ENCODE results near the gene FASTK. TPM values are rescaled to one million over a fixed set of nuclear protein-coding genes. Genes with fewer than 3 reads are reported as not detected.

The FASTK gene
- total and polyA plus RNA-seq, 3 donors from 2014 or later = 60.3 to 124 (median 114) TPM

GRCh38 chr7:151075662-151075971, 5.0 kb downstream of the FASTK start:
- H3K27me3 ChIP-seq = no peaks in the 10 kb centered on the region
- TF ChIP-seq, protein P1, sequence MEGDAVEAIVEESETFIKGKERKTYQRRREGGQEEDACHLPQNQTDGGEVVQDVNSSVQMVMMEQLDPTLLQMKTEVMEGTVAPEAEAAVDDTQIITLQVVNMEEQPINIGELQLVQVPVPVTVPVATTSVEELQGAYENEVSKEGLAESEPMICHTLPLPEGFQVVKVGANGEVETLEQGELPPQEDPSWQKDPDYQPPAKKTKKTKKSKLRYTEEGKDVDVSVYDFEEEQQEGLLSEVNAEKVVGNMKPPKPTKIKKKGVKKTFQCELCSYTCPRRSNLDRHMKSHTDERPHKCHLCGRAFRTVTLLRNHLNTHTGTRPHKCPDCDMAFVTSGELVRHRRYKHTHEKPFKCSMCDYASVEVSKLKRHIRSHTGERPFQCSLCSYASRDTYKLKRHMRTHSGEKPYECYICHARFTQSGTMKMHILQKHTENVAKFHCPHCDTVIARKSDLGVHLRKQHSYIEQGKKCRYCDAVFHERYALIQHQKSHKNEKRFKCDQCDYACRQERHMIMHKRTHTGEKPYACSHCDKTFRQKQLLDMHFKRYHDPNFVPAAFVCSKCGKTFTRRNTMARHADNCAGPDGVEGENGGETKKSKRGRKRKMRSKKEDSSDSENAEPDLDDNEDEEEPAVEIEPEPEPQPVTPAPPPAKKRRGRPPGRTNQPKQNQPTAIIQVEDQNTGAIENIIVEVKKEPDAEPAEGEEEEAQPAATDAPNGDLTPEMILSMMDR (IDR thresholded peaks at IDR 0.05) = no peak
- no peak for TF ChIP-seq POLR2A (IDR thresholded peaks at IDR 0.05)
- H3K36me3 ChIP-seq (ENCODE audit: low read depth, missing control alignments) = no peaks in the 10 kb centered on the region
- H3K27ac ChIP-seq = no peak overlapping the region
- intact Hi-C loops (cut with DNase I; ENCODE audit: low total_unique reads) = no loop called here
- DNase-seq = no peak
- 84 to 94% methylated on average over 6 to 7 of the region's 7 CpGs for WGBS, 2 donors
- H3K4me3 ChIP-seq = no peak overlapping the region
- no peaks in the 10 kb centered on the region for H3K9me3 ChIP-seq
- peaks cover 22% of the 10 kb centered on the region for H3K4me1 ChIP-seq

DNA sequence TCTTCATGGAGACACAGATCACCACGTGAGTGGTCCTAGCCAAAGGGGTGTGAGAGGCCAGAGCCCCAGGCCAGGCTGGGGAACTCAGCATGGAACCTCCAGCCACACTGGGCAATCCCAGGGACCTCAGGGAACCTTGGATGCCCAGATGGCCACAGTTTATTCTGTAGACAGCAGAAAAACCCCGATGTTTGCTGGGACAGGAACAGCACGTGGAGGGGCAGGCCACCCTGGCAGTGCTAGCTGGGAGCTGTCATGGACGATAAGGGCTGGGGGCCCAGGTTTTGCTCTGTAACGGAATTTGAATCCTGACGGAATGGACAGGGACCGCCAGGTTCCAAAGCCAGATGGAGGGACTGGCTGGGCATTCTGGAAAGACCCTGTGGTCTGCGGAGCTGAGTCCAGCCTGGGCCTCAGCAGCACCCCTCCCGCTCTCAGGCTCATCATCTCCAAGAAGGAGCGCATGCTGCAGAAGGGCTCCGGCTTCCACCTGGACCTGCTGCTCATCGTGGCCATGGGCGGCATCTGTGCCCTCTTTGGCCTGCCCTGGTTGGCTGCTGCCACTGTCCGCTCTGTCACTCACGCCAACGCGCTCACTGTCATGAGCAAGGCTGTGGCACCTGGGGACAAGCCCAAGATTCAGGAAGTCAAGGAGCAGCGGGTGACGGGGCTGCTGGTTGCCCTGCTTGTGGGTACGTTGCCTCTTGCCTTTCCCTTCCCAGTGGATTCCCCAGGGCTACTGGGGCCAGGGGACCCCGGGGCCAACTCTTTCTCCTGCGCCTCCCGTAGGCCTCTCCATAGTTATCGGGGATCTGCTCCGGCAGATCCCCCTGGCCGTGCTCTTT, 5.6 kb downstream of the FASTK start:
- H3K36me3 ChIP-seq (ENCODE audit: low read depth, missing control alignments) = no peaks in the 10 kb centered on the region
- no peaks in the 10 kb centered on the region for H3K27me3 ChIP-seq
- intact Hi-C loops (cut with DNase I; ENCODE audit: low total_unique reads) = no loop called here
- WGBS, 2 donors = 93% methylated on average over 13 to 26 of the region's 26 CpGs
- no peak overlapping the region for H3K4me3 ChIP-seq
- no peaks in the 10 kb centered on the region for H3K9me3 ChIP-seq
- no peak overlapping the region for H3K27ac ChIP-seq
- peaks cover 22% of the 10 kb centered on the region for H3K4me1 ChIP-seq
- TF ChIP-seq, protein P1 (IDR thresholded peaks at IDR 0.05) = no peak
- TF ChIP-seq POLR2A (IDR thresholded peaks at IDR 0.05) = no peak
- no peak for DNase-seq

- Histone ChIP-seq H3K27me3 (no peaks in the 10 kb centered on the region), H3K36me3 (ENCODE audit: low read depth, missing control alignments) (no peaks in the 10 kb centered on the region), H3K4me1 (peaks cover 12% of the 10 kb centered on the region), H3K4me3 (no peak overlapping the region), H3K9me3 (no peaks in the 10 kb centered on the region), H3K27ac (no peak overlapping the region)
- no peak for TF ChIP-seq POLR2A (IDR thresholded peaks at IDR 0.05)
- TF ChIP-seq, protein P1 (IDR thresholded peaks at IDR 0.05) = no peak
- 88 to 91% methylated on average over 12 to 17 of the region's 17 CpGs for WGBS, 2 donors
- intact Hi-C loops (cut with DNase I; ENCODE audit: low total_unique reads) = no loop called here
- DNase-seq = no peak
Measured at GRCh38 chr7:151073990-151074389, 6.6 kb downstream of the FASTK start.

DNA sequence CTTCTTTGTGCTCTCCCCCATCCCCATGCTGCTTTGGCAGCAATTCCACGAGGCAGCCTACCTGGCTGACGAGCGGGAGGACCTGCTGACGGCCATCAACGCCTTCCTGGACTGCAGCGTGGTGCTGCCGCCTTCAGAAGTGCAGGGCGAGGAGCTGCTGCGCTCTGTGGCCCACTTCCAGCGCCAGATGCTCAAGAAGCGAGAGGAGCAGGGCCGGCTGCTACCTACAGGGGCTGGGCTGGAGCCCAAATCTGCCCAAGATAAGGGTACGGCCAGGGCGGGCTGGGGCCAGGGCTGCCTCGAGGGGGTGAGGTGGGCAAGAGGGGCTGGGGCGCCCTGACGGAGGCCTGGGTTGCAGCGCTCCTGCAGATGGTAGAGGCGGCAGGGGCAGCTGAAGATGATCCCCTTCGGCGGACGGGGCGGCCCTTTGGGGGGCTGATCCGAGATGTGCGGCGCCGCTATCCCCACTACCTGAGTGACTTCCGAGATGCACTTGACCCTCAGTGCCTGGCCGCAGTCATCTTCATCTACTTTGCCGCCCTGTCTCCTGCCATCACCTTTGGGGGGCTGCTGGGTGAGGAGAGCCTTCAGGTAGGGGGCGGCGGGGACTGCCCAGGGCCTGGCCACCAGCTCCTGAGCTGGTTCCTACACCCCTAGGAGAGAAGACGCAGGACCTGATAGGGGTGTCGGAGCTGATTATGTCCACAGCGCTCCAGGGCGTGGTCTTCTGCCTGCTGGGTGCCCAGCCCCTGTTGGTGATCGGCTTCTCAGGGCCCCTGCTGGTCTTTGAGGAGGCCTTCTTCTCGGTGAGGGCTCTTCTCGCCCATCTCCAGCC, 9.4 kb downstream of the FASTK start:
- no peak for TF ChIP-seq POLR2A (IDR thresholded peaks at IDR 0.05)
- TF ChIP-seq, protein P1 (IDR thresholded peaks at IDR 0.05) = no peak
- Histone ChIP-seq H3K4me3 (no peak overlapping the region), H3K9me3 (no peaks in the 10 kb centered on the region), H3K27ac (no peak overlapping the region), H3K4me1 (no peaks in the 10 kb centered on the region), H3K27me3 (no peaks in the 10 kb centered on the region), H3K36me3 (ENCODE audit: low read depth, missing control alignments) (no peaks in the 10 kb centered on the region)
- 92 to 93% methylated on average over 20 to 39 of the region's 39 CpGs for whole genome bisulfite sequencing, 2 donors
- DNase-seq = no peak
- intact Hi-C loops (cut with DNase I; ENCODE audit: low total_unique reads) = no loop called here

Measured in testis (tissue), 3 donors.